ENCODE results near the gene OSBPL3.

Gene OSBPL3

GRCh38 chr7:24866004-24866615, 113.9 kb downstream of the OSBPL3 start:
- DNase-seq (ENCODE audit: low spot score): no peak
- POLR2A ChIA-PET (ENCODE audit: low non-redundant PET): no interaction called here
- TF ChIP-seq, protein P1, sequence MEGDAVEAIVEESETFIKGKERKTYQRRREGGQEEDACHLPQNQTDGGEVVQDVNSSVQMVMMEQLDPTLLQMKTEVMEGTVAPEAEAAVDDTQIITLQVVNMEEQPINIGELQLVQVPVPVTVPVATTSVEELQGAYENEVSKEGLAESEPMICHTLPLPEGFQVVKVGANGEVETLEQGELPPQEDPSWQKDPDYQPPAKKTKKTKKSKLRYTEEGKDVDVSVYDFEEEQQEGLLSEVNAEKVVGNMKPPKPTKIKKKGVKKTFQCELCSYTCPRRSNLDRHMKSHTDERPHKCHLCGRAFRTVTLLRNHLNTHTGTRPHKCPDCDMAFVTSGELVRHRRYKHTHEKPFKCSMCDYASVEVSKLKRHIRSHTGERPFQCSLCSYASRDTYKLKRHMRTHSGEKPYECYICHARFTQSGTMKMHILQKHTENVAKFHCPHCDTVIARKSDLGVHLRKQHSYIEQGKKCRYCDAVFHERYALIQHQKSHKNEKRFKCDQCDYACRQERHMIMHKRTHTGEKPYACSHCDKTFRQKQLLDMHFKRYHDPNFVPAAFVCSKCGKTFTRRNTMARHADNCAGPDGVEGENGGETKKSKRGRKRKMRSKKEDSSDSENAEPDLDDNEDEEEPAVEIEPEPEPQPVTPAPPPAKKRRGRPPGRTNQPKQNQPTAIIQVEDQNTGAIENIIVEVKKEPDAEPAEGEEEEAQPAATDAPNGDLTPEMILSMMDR (conservative IDR thresholded peaks at IDR 0.05; ENCODE audit: low read depth): no peak
- no peak overlapping the region for H3K27ac ChIP-seq
- CTCF ChIA-PET: no interaction called here

DNA sequence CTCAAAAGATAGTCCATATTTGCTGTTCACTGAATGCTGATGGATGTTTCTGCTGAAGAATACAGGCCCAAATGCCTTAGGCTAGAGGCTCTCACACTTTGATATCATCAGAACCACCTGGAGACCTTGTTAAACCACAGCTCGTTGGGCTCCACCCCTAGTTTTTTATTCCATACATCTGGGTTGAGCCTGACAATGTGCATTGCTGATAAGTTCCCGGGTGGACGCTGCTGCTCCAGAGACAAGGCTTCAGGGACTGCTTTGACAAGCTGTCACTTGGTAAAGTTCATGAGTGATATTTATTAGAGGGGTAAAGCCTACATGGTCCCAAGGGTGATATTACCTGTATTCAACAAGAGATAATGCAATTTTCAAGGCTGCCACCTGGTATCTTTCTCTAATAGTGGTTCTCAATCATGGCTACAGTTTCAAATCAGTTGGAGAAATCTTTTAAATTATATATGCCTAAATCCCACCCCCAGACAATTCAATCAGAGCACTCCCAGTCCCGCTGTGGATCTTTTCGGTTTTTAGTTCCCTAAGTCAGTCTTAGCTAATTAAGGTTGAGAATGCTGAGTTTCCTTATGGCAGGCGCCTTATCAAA, 115.7 kb downstream of the OSBPL3 start:
- no peak for DNase-seq (ENCODE audit: low spot score)
- TF ChIP-seq, protein P1 (conservative IDR thresholded peaks at IDR 0.05; ENCODE audit: low read depth): no peak
- POLR2A ChIA-PET (ENCODE audit: low non-redundant PET): no interaction called here

DNA sequence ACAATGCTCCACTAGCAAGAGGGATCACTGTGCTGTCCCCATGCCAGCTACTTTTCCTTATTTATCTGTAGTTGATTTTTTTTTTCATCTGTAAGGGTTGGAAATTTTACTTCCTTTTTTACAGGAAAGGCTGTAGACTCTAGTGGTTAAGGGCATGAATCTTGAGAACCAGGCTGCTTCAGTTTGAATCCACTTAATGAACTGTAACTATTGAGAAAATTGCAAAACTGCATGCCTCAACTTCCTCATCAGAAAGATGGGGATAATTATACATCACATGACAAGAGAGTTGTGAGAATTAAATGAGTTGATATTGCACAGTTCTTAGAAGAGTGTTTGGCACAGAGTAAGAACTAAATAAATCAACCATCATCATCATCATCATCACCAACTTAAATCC, 116.4 kb downstream of the OSBPL3 start:
- TF ChIP-seq, protein P1 (conservative IDR thresholded peaks at IDR 0.05; ENCODE audit: low read depth): no peak
- ChIA-PET CTCF (interaction anchor here (1.1 kb wide), 1 partner anchor 31 kb away, joined by 3 read pairs; no protein-coding TSS in a partner anchor), POLR2A (ENCODE audit: low non-redundant PET) (no interaction called here)
- H3K27ac ChIP-seq: no peak overlapping the region
- no peak for DNase-seq (ENCODE audit: low spot score)

More for the DNA sequence above, 115.7 kb downstream of the OSBPL3 start:
- no peak overlapping the region for H3K27ac ChIP-seq
- CTCF ChIA-PET: interaction anchor here (1.1 kb wide), 1 partner anchor 30 kb away, joined by 3 read pairs; no protein-coding TSS in a partner anchor

- no peak overlapping the region for H3K27ac ChIP-seq
- TF ChIP-seq, protein P1 (conservative IDR thresholded peaks at IDR 0.05; ENCODE audit: low read depth): no peak
- DNase-seq (ENCODE audit: low spot score): no peak
- POLR2A ChIA-PET (ENCODE audit: low non-redundant PET): no interaction called here
- CTCF ChIA-PET: no interaction called here
These were observed 117.5 kb downstream of the OSBPL3 start for GRCh38 chr7:24862461-24862860.

- ChIA-PET CTCF (no interaction called here), POLR2A (ENCODE audit: low non-redundant PET) (no interaction called here)
- no peak for DNase-seq (ENCODE audit: low spot score)
- TF ChIP-seq, protein P1 (conservative IDR thresholded peaks at IDR 0.05; ENCODE audit: low read depth): no peak
- H3K27ac ChIP-seq: no peak overlapping the region
These were observed 118.6 kb downstream of the OSBPL3 start for GRCh38 chr7:24861336-24861735.

- CTCF ChIA-PET: interaction anchor here (0.6 kb wide), 1 partner anchor 209 kb away, joined by 4 read pairs; no protein-coding TSS in a partner anchor
- no peak for DNase-seq (ENCODE audit: low spot score)
- no peak overlapping the region for H3K27ac ChIP-seq
- POLR2A ChIA-PET (ENCODE audit: low non-redundant PET): no interaction called here
- TF ChIP-seq, protein P1 (conservative IDR thresholded peaks at IDR 0.05; ENCODE audit: low read depth): no peak
These were observed 119.4 kb downstream of the OSBPL3 start for GRCh38 chr7:24860611-24861010.

Data from RWPE1 (cell line).